ENCODE data around the gene TAF5.

Gene TAF5

GRCh38 chr10:103431902-103432301 is 64.1 kb downstream of the TAF5 start:
- no peak for TF ChIP-seq CTCF (IDR thresholded peaks at IDR 0.05; ENCODE audit: low read depth, low read length)
- no peak for DNase-seq (ENCODE audit: extremely low read depth, low read depth)

- peak; percentile 11 for DNase-seq (ENCODE audit: extremely low read depth, low read depth)
- TF ChIP-seq CTCF (IDR thresholded peaks at IDR 0.05; ENCODE audit: low read depth, low read length) = no peak
These were observed 66.1 kb downstream of the TAF5 start for GRCh38 chr10:103433858-103434257.
